Measurements from ENCODE around the gene EPN2.

The EPN2 gene

DNA sequence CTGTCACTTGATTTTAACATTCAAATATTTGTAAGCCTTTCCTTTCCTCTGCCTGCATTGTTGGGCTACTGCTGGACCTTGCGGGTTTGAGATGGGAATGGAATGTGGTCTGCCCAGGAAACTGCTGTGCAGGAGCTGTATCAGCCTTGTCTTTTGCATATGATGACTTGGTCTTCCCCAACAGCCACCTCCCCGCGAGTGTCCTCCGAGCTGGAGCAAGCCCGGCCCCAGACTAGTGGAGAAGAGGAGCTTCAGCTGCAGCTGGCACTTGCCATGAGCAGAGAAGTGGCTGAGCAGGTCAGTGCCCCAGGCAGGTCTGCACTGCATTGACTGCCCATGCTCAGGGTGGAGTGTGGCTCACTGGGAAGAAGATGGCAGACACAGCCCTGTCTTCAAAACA, 72.5 kb downstream of the EPN2 start:
- no peak for DNase-seq (ENCODE audit: low spot score)
- TF ChIP-seq, protein P1, sequence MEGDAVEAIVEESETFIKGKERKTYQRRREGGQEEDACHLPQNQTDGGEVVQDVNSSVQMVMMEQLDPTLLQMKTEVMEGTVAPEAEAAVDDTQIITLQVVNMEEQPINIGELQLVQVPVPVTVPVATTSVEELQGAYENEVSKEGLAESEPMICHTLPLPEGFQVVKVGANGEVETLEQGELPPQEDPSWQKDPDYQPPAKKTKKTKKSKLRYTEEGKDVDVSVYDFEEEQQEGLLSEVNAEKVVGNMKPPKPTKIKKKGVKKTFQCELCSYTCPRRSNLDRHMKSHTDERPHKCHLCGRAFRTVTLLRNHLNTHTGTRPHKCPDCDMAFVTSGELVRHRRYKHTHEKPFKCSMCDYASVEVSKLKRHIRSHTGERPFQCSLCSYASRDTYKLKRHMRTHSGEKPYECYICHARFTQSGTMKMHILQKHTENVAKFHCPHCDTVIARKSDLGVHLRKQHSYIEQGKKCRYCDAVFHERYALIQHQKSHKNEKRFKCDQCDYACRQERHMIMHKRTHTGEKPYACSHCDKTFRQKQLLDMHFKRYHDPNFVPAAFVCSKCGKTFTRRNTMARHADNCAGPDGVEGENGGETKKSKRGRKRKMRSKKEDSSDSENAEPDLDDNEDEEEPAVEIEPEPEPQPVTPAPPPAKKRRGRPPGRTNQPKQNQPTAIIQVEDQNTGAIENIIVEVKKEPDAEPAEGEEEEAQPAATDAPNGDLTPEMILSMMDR (IDR thresholded peaks at IDR 0.05; ENCODE audit: extremely low read depth, missing control alignments), result no peak

DNA sequence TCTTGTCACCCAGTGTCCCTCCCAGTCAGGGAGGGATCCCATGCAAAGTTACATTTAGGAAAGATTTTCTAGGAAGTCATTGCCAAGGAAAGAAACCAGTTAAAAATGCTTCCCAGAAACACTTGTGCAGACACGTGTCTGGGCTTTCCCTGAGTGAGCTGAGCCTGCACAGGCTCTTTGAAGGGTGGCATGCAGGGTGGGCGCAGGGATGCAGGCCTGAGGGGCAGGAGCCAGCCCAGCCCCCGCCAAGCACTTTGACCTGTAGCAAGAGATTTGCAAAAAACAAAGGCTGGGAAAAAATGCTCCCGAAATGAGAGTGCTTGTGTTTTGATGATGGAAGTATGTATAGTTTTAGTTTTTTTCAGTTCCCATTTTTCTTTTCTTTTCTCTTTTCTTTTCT, 73.0 kb downstream of the EPN2 start:
- TF ChIP-seq, protein P1 (IDR thresholded peaks at IDR 0.05; ENCODE audit: extremely low read depth, missing control alignments), result no peak

DNA sequence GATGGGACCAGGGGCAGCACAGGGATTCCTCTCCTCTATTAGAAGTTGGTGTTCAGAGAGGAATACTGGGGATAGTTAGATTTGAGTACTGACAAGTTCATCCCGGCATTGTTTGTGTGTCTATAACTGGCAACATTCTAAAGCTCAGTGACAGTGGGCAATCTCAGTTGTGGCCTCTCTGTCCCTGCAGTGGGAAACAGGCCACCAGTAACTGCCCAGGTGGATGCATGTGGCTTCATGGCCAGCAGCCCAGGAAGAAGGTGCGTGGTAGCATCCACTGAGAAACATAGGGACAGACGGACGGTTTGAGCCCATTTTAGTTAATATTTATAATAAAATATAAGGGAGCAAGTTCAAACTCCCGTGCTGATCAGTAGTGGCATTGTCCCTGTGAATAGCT, 73.8 kb downstream of the EPN2 start:
- DNase-seq (ENCODE audit: low spot score), result no peak
- TF ChIP-seq, protein P1 (IDR thresholded peaks at IDR 0.05; ENCODE audit: extremely low read depth, missing control alignments), result no peak

More for the DNA sequence above, 73.0 kb downstream of the EPN2 start:
- no peak for DNase-seq (ENCODE audit: low spot score)

DNA sequence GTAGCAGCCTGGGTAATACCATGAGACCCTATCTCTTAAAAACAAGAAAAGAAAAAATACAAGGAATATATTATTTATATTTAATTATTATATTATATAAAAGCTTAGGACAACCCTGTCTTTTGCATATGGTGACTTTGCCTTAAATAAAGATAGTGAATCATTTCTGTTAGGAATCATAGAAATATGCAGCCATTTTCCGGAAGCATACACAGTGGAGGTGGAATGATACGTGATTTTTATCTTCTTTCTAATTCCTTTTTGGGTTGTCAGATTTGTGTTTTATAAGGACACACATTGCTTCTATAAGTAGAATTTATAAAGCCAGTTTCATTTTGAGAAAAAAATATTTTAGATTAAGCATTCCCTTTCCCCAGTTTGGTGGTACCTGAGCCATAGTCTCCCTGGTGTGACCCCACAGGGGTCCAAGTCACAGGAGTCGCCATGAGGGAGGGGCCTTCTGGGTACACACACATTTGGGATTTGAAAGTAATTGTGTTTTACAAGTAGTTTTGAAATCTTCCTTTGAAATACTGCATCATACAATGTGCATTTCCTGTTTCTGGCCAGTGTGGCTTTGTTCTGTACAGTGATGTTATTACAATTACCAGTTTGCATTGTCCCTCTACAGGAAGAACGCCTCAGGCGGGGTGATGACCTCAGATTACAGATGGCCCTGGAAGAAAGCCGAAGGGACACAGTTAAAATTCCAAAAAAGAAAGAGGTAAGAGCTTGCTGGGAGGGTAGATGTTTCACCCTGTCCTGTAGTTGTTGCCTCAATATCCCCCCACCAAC, 74.5 kb downstream of the EPN2 start:
- DNase-seq (ENCODE audit: low spot score), result no peak
- TF ChIP-seq, protein P1 (IDR thresholded peaks at IDR 0.05; ENCODE audit: extremely low read depth, missing control alignments), result no peak

DNA sequence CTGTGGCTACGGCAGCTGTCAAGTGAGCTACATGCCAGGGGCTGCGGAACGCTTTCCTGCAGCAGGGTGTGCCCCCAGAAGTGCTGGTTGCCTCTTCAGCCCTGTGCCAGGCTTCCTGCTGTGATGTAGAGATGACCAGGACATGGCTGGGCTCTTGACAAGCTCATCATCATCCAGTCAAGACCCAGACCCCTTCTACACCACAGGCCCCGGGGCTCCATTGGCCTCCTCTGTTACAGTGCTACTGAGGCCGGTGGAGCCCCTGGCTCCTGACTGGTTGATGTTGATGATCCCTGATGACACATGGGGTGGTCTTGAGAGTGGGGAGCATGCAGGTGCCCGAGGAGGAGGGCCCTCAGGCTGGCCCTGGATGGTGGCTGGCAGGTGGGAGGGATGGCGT, 75.2 kb downstream of the EPN2 start:
- TF ChIP-seq, protein P1 (IDR thresholded peaks at IDR 0.05; ENCODE audit: extremely low read depth, missing control alignments), result no peak

DNA sequence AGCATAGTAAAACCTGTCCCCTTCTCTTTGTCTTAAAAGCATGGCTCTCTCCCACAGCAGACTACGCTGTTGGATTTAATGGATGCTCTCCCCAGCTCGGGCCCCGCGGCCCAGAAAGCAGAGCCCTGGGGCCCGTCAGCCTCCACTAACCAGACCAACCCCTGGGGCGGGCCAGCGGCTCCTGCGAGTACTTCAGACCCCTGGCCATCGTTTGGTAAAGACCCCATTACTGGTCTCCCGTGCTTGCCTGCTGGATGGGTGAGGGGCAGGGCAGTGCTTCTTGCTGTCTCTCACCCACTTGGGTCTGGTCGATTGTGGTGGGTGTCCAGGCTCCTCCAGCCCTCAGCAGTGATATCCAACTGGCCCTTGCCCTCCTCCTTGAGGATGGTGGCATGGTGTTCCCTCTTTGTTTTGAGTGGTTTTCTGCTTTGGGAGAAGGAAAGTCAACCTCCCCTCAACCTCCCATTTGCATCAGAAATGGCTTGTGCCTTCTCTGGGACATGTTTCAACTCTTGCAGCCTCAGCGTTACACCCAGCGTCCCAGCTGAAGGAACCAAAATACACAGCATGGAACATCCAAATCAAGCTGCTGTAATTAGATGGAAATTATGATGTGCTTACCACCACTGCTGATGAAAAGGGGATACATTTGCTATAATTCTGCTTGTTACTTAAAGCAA, 76.0 kb downstream of the EPN2 start:
- TF ChIP-seq, protein P1 (IDR thresholded peaks at IDR 0.05; ENCODE audit: extremely low read depth, missing control alignments), result no peak
- DNase-seq (ENCODE audit: low spot score), result no peak

More for the DNA sequence above, 75.2 kb downstream of the EPN2 start:
- DNase-seq (ENCODE audit: low spot score), result no peak
